NCI-H1694 (cell line): Measurements from ENCODE around the gene CHRM2.
"Not testable (repeated sequence)": the region's sequence is repeated elsewhere in the genome, so short reads cannot be mapped to it uniquely, and the experiment has no call there.

Experiments
- DNase-seq: peaks from one replicate; lab custom pipeline; 2025; lab: John Stamatoyannopoulos, UW

Gene CHRM2

DNA sequence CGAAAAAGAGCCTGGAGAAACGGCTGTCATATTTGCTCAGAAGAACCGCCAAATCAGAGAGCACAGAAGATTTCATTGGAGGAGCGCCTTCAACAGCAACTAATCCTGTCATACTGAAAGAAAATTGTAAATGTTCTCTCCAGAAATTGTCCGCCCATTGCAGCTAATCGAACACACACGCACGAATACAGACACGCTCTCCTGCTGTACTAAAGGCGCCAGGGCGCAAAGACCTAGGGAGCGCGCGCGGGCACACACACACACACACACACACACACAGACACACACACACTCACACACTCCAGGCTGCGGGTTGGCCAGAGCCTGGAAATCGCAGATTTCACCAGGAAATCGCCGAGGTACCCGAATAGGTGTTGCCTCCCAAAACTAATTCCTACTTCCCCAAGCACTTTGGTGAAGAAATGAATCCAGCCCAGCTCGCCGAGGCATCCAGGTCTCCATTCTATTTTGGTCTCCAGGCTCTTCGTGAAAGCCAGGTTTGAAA, at the start of gene CHRM2:
TSS of gene CHRM2 (plus strand) at position 157 of the 505 bp plus-strand sequence. CDS start 146,214 bp downstream, outside the sequence.
- DNase-seq, result no peak

- DNase-seq, result not testable (repeated sequence)
Measured at GRCh38 chr7:136831398-136831797, 37.1 kb upstream of the CHRM2 start.

GRCh38 chr7:136845899-136846465, 22.5 kb upstream of the CHRM2 start:
- DNase-seq, result no peak

DNA sequence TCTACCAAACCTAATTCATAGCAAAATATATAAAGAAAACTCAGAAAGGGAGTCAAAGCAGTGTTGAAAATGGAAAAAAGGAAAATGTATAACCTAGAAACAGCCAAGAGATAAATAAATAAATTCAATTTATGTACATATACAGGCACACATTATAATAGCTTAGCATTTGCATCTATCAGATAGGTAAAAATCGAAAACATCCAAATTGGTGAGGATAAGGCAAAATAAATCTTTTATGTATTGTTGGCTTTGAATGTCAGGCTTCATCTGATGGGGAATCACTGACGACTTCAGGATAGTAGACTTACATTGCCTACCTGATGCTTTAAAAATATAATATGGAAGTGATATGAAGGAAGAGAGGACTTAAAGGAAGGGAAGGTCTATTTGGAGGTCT, 20.6 kb upstream of the CHRM2 start:
- DNase-seq, result no peak

- no peak for DNase-seq
Measured at GRCh38 chr7:136853654-136854053, 14.8 kb upstream of the CHRM2 start.

GRCh38 chr7:136857573-136857972, 10.9 kb upstream of the CHRM2 start:
- DNase-seq, result no peak

DNA sequence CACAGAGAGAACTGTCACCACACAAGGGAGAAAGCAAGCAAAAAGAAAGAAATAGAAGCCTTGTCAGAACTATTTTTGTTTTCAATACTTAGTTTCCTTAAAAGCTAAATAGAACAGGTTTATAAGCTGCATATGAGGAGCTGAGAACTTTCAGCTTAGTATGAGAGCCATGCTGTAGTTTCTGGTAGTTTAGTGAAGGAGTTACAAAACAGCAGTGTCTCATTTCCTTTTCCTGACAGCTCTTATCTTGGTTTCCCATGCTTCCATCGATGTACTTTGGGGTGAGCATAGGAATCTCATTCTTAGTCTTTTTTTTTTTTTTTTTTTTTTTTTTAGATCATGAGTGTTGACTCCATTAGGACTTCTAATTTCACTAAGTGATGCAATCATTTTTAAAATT, 8.6 kb upstream of the CHRM2 start:
- no peak for DNase-seq

DNA sequence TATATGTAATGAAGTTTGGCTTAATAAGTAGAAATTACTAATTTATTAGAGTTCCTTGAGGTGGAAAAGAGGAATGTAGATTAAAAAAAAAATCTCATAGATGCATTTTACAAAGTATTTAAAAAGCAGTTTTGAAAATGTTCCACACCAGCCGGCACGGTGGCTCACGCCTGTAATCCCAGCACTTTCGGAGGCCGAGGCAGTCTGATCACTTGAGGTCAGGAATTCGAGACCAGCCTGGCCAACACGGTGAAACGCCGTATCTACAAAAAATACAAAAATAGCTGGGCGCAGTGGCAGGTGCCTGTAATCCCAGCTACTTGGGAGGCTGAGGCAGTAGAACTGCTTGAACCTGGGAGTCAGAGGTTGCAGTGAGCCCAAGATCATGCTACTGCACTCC, 3.2 kb upstream of the CHRM2 start:
- DNase-seq, result no peak

DNA sequence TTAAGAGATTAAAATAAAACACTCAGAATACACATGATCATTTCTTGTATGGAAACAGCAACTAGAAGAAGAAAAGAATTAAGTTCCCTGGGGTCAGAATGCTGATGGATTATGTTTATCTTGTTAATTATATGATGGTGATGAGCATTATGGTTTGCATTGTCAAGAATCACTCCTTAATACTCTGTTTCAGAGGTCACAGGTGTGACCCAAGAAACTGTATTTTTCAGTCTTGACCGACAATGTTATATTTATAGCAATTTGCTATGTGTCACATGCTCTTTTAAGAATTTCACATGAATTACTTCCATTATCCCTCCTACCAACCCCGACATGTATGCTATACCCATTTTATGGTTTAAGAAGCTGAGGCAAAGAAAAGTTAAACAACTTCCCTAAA, 2.7 kb upstream of the CHRM2 start:
- no peak for DNase-seq

GRCh38 chr7:136869001-136869961, 829 bp downstream of the CHRM2 start:
- DNase-seq, result no peak

- DNase-seq, result no peak
Measured at GRCh38 chr7:136869991-136870865, 1.8 kb downstream of the CHRM2 start.

DNA sequence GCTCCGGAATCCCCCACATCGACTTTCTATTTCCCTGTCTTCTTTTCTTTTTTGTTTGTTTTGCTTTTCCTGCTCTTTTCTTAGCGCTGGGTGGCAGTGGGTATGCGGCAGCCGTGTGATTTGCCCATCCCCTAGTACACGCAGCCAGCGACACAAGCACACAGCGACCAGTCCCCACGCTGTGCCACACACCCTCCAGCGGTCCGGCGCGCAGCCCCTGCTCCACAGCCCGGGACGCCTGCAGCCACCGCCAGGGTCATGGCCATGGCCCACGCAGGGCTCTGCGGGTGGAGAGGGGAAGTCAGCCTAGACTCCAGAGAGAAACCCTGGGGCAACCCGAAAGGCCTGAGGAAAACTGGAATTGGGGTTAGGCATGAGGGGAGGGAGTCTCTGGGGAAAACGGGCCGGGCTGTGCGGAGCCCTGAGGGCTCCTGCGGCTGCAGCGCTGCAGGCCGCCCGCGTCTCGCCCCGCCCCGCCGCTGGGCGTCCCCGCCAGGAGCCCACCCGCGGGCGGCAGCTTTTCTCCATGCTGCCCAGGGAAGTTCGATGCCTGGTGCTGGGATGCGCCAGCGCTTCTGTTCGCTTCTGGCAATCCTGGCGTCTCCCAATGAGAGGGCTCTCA, 2.5 kb downstream of the CHRM2 start:
- DNase-seq, result no peak

DNA sequence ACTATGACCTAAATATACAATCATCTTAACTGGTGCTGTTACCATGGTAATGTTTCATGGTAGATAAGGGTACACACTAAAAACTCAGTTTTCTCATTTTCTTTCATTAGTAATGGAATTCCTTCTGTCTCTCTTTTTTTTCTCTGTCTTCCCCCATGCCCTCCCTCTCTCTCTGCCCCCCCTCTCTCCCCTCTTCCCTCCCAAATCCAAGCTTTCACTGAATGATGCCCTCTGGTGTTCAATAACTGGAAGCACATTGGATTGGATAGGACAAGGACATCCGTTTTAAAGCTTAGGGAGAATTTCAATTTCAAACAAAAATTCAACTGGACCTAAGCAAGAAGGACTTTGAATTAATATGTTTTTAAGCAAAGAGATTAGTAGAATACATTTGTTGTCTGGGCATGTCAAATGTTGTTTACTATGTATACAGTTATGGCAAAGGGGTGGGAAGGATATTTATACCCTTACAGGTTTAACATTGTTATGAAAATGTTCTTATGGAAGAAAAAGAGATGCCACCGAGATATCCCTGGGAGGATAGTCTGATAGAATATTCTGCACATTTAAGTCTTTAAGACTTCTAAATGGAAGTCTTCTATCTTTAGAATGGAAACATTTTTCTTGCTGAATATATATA, 6.1 kb downstream of the CHRM2 start:
- DNase-seq, result no peak

DNA sequence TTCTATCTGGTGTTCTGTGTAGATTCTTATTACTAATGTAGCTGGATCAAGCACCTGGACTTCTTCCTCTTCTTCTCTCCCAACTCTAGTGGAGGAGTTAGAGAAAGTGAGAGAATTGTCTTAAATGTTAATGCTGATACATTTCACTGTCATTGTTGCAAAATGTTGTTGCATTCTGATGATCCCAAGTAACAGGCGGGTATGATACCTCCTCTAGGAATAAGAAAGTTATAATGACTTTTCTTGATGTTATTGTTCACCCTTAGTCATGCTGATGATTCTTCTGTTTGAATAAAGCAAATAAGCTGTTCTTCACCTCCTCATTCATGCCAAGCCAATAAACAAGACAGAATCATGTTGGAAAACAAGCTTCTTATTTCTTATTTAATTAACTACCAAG, 9.1 kb downstream of the CHRM2 start:
- DNase-seq, result no peak

DNA sequence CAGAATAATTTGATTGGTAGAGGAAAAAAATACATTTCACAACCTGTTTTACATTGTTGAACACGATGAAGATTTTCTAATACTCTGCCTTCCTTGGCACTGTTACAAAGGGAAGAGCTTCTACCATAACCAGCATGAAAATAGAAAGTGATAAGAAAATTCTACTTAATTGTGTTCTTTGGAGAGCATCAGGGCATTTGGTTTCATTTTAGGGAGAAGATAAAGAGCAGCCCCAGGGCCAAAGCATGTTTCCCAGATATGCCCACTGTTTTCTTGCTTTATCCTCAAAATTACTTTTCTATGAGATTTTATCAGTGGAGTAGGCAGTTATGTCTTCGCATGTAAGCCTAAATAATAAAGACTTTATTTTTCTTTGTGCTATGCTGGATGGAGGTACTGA, 9.5 kb downstream of the CHRM2 start:
- DNase-seq, result no peak

DNA sequence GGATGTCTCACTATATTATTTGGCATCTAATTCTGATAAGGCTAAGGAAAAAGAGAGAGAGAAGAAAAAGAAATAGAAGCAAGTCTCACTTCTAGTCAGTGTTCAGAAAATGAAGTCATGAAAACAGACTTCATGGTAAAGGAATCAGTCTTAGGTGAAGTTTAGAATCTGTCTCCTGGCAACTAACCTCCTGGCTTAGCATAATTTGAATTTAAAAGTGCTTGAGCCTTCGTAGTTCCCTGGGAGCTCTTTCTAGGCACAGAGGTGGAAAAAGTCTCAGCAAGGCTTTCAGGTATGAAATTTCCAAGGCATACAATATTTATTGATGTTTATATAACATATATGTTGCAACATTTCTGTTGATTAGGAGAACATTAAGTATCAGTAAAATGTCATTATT, 10.4 kb downstream of the CHRM2 start:
- no peak for DNase-seq

DNA sequence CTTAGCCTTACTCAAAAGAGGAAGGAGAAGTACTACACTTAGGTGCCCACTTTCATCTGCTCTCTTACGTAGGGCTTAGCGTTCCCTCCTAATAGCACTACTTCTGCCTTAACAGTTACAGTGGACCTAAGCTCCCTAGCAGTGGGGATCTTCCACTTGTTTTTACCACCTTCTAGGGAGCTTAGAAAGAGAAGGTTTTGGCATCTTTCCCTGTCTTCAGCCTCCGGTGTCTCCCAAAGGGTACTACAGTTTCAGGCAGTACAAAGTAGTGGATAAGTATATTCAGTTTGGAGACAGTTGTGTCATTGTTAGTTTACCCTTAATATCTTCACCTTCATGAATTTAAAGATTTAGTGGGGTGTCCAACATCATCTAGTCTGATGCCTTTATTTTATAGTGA, 14.6 kb downstream of the CHRM2 start:
- DNase-seq, result no peak

DNA sequence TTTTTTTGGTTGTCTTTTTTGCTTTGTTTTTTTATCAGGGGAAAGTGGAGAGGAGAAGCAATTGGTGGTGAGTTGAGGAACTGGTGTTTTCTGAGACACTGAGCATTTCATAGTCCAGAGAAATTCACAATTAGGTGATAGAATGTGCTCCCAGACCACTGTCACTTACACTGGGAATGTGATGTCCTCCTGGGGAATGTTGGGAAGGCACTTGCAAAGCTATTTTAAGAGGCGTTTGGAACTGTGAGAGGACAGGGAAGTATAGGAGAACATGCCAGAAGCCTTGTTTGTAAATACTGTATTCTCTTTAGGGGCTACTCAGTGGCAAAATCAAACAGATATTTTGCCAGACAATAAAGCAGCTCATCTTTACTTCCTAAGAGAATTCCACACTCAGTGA, 16.0 kb downstream of the CHRM2 start:
- no peak for DNase-seq

DNA sequence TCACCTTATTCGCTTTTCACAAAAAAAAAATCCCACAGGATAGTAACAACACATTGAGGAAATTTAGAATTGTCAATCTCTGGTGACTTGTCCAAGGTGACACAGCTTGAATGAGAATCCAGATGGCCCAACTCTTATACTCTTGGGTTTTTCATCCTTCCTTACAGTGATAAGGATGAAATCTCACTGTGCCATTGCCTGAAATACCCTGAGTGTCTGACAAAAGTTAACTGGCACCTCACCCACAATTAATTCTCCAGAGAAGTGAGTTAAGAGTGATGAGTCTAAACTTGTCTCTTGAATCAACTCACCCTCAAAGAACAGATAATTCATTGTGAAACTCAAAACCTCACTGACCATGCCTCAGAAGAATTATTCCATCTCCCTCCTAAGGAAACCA, 18.9 kb downstream of the CHRM2 start:
- no peak for DNase-seq

DNA sequence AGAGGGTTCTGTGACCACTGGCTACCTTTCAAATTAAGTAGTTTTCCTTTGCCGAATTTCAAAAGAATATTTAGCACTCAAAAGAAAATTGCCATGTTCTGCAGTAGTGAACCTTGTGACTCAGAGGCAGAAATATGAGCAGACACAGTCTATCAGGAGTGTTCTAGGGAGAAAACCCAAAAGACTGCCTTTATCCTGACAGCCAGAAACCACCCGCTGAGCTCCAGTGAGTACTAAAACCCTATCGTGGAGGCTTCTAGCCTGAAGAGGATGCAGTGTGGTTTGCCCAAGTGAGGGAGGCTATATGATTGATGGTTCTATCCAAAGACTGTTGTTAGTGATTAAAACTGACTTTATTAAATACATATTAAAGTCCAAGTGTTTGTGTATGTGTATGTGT, 21.9 kb downstream of the CHRM2 start:
- no peak for DNase-seq

- no peak for DNase-seq
Measured at GRCh38 chr7:136891850-136892249, 23.4 kb downstream of the CHRM2 start.
